Epithelial cell of proximal tubule (primary cell): ENCODE measurements around the gene CCDC148. TPM values are rescaled to one million over a fixed set of nuclear protein-coding genes. Genes with fewer than 3 reads are reported as not detected.

Experiments
- DNase-seq: peaks from one replicate; pipeline ENCODE4 v3.0.0-alpha.2; 2011; ENCODE audit warnings: low read depth
- H3K4me3 ChIP-seq: 2 replicates; pipeline ENCODE4 v1.5.1; 2011; ENCODE audit warnings: low read depth, mild to moderate bottlenecking, low read length
- CTCF ChIP-seq: conservative IDR thresholded peaks from 2 replicates; pipeline ENCODE4 v1.5.1; 2012; ENCODE audit warnings: low read depth, mild to moderate bottlenecking, low read length
- total RNA-seq: library from RNA; depleted of rRNA; stranded (reverse); fragments of >200 nt; gene quantifications from 2 replicates; pipeline ENCODE4 v1.2.3, GENCODE V29; 2015

Gene CCDC148
- total RNA-seq, 1 donor from 2014 or later, result 0.86 TPM

- TF ChIP-seq CTCF, result no peak
- no peak overlapping the region for H3K4me3 ChIP-seq
- DNase-seq, result no peak
Measured at GRCh38 chr2:158205215-158205614, 251.3 kb downstream of the CCDC148 start.

- H3K4me3 ChIP-seq, result no peak overlapping the region
- DNase-seq, result no peak
- TF ChIP-seq CTCF, result no peak
Measured at GRCh38 chr2:158204741-158205165, 251.8 kb downstream of the CCDC148 start.

GRCh38 chr2:158202161-158202815 is 254.3 kb downstream of the CCDC148 start:
- DNase-seq, result no peak
- no peak overlapping the region for H3K4me3 ChIP-seq
- TF ChIP-seq CTCF, result no peak

GRCh38 chr2:158199928-158200650 is 256.5 kb downstream of the CCDC148 start:
- no peak overlapping the region for H3K4me3 ChIP-seq
- DNase-seq, result no peak

GRCh38 chr2:158197940-158198339 is 258.6 kb downstream of the CCDC148 start:
- TF ChIP-seq CTCF, result no peak
- no peak for DNase-seq

More at GRCh38 chr2:158199928-158200650, 256.5 kb downstream of the CCDC148 start:
- TF ChIP-seq CTCF, result no peak

GRCh38 chr2:158194229-158194628 is 262.3 kb downstream of the CCDC148 start:
- DNase-seq, result no peak
- TF ChIP-seq CTCF, result no peak
- no peak overlapping the region for H3K4me3 ChIP-seq

More at GRCh38 chr2:158197940-158198339, 258.6 kb downstream of the CCDC148 start:
- H3K4me3 ChIP-seq, result no peak overlapping the region
